Thymus (tissue), 11 donors: ENCODE data around the gene LRRC70. TPM values are rescaled to one million over a fixed set of nuclear protein-coding genes. Genes with fewer than 3 reads are reported as not detected.

Experiments used
- DNase-seq, 9 donors: peaks; one replicate each; pipeline ENCODE4 v3.0.0-alpha.2; 2013; ENCODE audit warnings: low spot score in 9 of 9, low read depth in 6 of 9, missing footprints in 1 of 9
- H3K27ac ChIP-seq, 2 donors: one replicate each; pipeline ENCODE4 v1.5.1; 2013; ENCODE audit warnings: control low read depth in 1 of 2, low read depth in 1 of 2, low read length in 1 of 2, mild to moderate bottlenecking in 1 of 2, moderate library complexity in 1 of 2
- H3K27me3 ChIP-seq, 2 donors: one replicate each; pipeline ENCODE4 v1.5.1; 2013; ENCODE audit warnings: low read length in 1 of 2; ENCODE audit not compliant: control insufficient read depth in 2 of 2, insufficient read depth in 1 of 2
- H3K36me3 ChIP-seq, 2 donors: one replicate each; pipeline ENCODE4 v1.5.1; 2013; ENCODE audit warnings: low read length in 1 of 2, mild to moderate bottlenecking in 1 of 2, moderate library complexity in 1 of 2; ENCODE audit not compliant: control insufficient read depth in 2 of 2, insufficient read depth in 2 of 2
- H3K4me1 ChIP-seq, 2 donors: one replicate each; pipeline ENCODE4 v1.5.1; 2013; ENCODE audit warnings: low read length in 2 of 2; ENCODE audit not compliant: control insufficient read depth in 2 of 2, insufficient read depth in 2 of 2
- H3K4me3 ChIP-seq, 2 donors: one replicate each; pipeline ENCODE4 v1.5.1; 2013; ENCODE audit warnings: low read length in 2 of 2, control low read depth in 1 of 2, mild to moderate bottlenecking in 1 of 2
- H3K9me3 ChIP-seq, 2 donors: one replicate each; pipeline ENCODE4 v1.5.1; 2013; ENCODE audit warnings: low read length in 1 of 2, mild to moderate bottlenecking in 1 of 2; ENCODE audit not compliant: control insufficient read depth in 2 of 2, insufficient read depth in 1 of 2
- WGBS: extraction: QIAGEN DNeasy Blood & Tissue Kit; methylation state at CpG from one replicate; pipeline ENCODE4 v1.1.7; 2013; 5-methylcytosine and 5-hydroxymethylcytosine counted together
- polyA plus RNA-seq: library from polyadenylated mRNA; stranded (reverse); fragments of 200-250 nt; gene quantifications from one replicate; pipeline ENCODE4 v1.2.3, GENCODE V29; 2013
- total RNA-seq: library from RNA; stranded (reverse); fragments of 120-200 nt; gene quantifications from one replicate; pipeline ENCODE4 v1.2.4, GENCODE V29; 2013
- donor health status: healthy.

LRRC70 gene
- total and polyA plus RNA-seq, 2 donors: 4.1 to 10.1 TPM

- no peaks in the 10 kb centered on the region for H3K4me1 ChIP-seq
- 99% methylated on average over 4 of the region's 4 CpGs for WGBS
- H3K36me3 ChIP-seq: peaks cover 0 to 5% of the 10 kb centered on the region in 2 donors
- DNase-seq: no peak
- H3K27ac ChIP-seq: no peak overlapping the region
- H3K27me3 ChIP-seq: no peaks in the 10 kb centered on the region
- H3K4me3 ChIP-seq: no peak overlapping the region
- peaks cover 1 to 11% of the 10 kb centered on the region in 2 donors for H3K9me3 ChIP-seq
These were observed 10.5 kb upstream of the LRRC70 start for GRCh38 chr5:62568143-62568542.

- no peaks in the 10 kb centered on the region for H3K27me3 ChIP-seq
- WGBS: 99% methylated on average over 2 of the region's 2 CpGs
- H3K36me3 ChIP-seq: peaks cover 0 to 5% of the 10 kb centered on the region in 2 donors
These were observed 9.7 kb upstream of the LRRC70 start for GRCh38 chr5:62568800-62569432.

DNA sequence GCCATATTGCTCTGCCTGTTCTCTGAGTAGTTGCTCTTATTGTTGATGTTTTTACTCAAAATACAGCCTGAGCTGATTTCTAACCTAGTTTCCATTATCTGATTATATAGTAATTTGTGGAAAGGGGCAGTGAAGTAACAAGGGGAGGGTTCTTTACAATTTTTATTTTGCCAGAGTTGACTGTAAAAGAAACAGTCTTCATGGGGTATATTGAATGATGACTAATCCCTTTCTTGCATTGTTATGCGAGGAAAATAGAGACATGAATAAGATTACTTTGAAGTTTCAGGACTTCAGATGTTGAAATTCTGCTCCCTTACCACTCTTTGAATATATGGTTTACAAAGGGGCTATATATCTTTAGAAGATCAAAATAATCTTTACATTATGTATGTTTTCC, 9.1 kb upstream of the LRRC70 start:
- Histone ChIP-seq H3K4me1 (no peaks in the 10 kb centered on the region), H3K4me3 (no peak overlapping the region), H3K27ac (no peak overlapping the region), H3K36me3 (peaks cover 0 to 5% of the 10 kb centered on the region in 2 donors), H3K9me3 (peaks cover 1 to 11% of the 10 kb centered on the region in 2 donors), H3K27me3 (no peaks in the 10 kb centered on the region)
- 82% methylated on average over 1 of the region's 1 CpG for WGBS
- DNase-seq: no peak

More at GRCh38 chr5:62568800-62569432, 9.7 kb upstream of the LRRC70 start:
- H3K4me3 ChIP-seq: no peak overlapping the region
- no peak overlapping the region for H3K27ac ChIP-seq
- peaks cover 1 to 11% of the 10 kb centered on the region in 2 donors for H3K9me3 ChIP-seq
- H3K4me1 ChIP-seq: no peaks in the 10 kb centered on the region
- DNase-seq: no peak

DNA sequence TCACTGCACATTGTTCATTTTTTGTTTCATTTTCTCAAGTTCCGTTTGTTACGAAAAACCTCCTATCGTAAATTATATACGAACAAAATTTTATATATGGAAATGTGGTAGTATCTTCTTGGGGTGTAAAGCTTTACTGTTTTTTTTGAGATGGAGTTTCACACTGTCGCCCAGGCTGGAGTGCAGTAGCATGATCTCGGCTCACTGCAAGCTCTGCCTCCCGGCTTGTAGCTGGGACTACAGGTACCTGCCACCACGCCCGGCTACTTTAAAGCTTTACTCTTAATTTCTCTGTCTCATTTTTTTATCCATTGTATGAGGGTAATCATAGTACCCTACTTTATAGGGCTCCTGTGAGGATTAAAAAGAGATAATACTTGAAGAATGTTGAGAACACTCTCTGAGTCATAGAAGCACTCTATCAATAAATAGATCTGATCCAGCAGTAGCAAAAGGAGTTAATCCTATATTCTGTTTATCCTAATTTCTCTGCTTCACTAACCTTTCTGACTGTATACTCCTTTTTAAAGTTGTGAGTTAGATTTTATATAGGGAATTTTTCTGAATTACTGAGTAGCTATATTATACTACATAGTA, 5.6 kb upstream of the LRRC70 start:
- Histone ChIP-seq H3K4me1 (no peaks in the 10 kb centered on the region), H3K9me3 (peaks cover under 1 to 4% of the 10 kb centered on the region in 2 donors), H3K4me3 (no peak overlapping the region), H3K27ac (no peak overlapping the region), H3K27me3 (no peaks in the 10 kb centered on the region), H3K36me3 (peaks cover 0 to 3% of the 10 kb centered on the region in 2 donors)
- no peak for DNase-seq
- 78% methylated on average over 9 of the region's 9 CpGs for WGBS

GRCh38 chr5:62574599-62574998, 4.0 kb upstream of the LRRC70 start:
- Histone ChIP-seq H3K36me3 (no peaks in the 10 kb centered on the region), H3K4me1 (no peaks in the 10 kb centered on the region), H3K27me3 (no peaks in the 10 kb centered on the region), H3K9me3 (no peaks in the 10 kb centered on the region), H3K4me3 (no peak overlapping the region), H3K27ac (no peak overlapping the region)
- 89% methylated on average over 2 of the region's 2 CpGs for WGBS
- no peak for DNase-seq

- 86% methylated on average over 2 of the region's 2 CpGs for whole genome bisulfite sequencing
These were observed 3.6 kb upstream of the LRRC70 start for GRCh38 chr5:62575066-62575465.

DNA sequence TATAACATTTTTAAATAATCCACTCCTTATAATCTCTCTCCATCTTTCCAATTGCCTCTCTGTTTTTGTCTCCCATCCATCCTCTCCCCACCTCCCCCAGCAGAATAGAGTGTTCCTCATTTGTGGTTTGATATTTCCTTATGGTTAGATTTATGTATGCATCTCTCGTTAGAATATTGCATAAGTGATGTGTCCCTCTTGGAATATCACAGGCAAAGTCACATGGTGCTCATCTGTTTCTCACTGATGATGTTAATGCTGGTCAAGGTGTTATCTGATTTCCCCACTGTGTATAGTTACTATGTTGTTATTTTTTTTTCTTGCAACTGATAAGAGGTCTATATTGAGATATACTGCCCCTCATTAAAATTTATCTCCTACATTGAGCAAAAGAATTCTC, 3.1 kb upstream of the LRRC70 start:
- no peaks in the 10 kb centered on the region for H3K27me3 ChIP-seq
- no peaks in the 10 kb centered on the region for H3K9me3 ChIP-seq
- no peaks in the 10 kb centered on the region for H3K4me1 ChIP-seq
- H3K27ac ChIP-seq: no peak overlapping the region
- DNase-seq: no peak
- no peak overlapping the region for H3K4me3 ChIP-seq
- 10% methylated on average over 1 of the region's 1 CpG for WGBS
- no peaks in the 10 kb centered on the region for H3K36me3 ChIP-seq

More at GRCh38 chr5:62575066-62575465, 3.6 kb upstream of the LRRC70 start:
- no peaks in the 10 kb centered on the region for H3K4me1 ChIP-seq
- no peak overlapping the region for H3K27ac ChIP-seq
- H3K4me3 ChIP-seq: no peak overlapping the region
- DNase-seq: no peak
- H3K27me3 ChIP-seq: no peaks in the 10 kb centered on the region
- no peaks in the 10 kb centered on the region for H3K36me3 ChIP-seq
- no peaks in the 10 kb centered on the region for H3K9me3 ChIP-seq

DNA sequence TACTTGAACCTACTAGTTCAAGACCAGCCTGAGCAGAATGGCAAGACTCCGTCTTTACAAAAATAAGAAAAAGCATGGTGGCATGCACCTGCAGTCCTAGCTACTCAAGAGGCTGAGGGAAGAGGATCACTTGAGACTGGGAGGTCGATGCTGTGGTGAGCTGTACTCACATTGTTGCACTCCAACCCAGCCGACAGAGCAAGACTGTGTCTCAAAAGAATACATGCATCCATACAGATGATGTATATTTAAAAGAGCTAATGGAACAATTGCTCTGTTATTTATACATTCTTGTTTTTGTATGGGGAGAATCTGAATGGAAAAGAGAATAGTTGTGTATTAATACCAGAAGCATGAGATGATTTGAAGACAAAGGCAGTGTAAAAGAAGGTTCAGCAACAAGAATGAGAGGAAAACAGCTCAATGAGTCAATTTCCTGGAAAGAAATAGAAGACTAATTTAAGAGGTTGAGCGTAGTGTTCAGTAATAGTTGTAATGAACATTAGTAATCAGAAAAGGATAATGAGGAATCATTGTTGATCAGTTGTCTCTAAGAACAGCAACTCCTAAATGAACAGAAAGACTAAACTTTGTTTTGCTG, 1.9 kb upstream of the LRRC70 start:
- H3K4me3 ChIP-seq: no peak overlapping the region
- H3K9me3 ChIP-seq: no peaks in the 10 kb centered on the region
- 99% methylated on average over 4 of the region's 4 CpGs for WGBS
- no peaks in the 10 kb centered on the region for H3K4me1 ChIP-seq
- H3K36me3 ChIP-seq: no peaks in the 10 kb centered on the region
- no peak overlapping the region for H3K27ac ChIP-seq
- DNase-seq: no peak
- H3K27me3 ChIP-seq: no peaks in the 10 kb centered on the region

DNA sequence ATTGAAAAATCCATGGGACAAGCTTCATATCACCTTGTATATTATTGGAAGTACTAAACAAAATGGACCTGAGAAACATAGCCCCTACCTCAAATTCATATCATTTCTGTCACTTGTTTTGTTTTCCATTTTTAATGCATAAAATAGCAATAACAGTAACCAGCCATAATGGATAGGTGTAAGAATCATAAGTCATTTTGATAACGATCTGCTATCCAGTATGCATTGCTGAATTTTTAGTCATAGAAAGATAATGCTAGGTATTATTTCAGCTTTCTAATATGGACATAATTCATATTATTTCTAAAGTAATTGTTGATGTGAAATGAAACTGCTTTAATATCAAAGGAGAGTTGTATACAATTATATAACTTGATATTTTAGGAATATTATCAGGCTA, 1.1 kb upstream of the LRRC70 start:
- no peaks in the 10 kb centered on the region for H3K9me3 ChIP-seq
- WGBS: 93% methylated on average over 1 of the region's 1 CpG
- DNase-seq: no peak
- no peaks in the 10 kb centered on the region for H3K36me3 ChIP-seq
- H3K4me1 ChIP-seq: no peaks in the 10 kb centered on the region
- no peak overlapping the region for H3K27ac ChIP-seq
- no peak overlapping the region for H3K4me3 ChIP-seq
- H3K27me3 ChIP-seq: no peaks in the 10 kb centered on the region
